Retinal pigment epithelial cell (primary cell): ENCODE results near the gene ADK.

ENCODE experiments used
- DNase-seq: peaks from one replicate; pipeline ENCODE4 v3.0.0-alpha.2; 2010; ENCODE audit warnings: low read depth
- H3K4me3 ChIP-seq: 2 replicates; pipeline ENCODE4 v1.5.1; 2011; ENCODE audit warnings: mild to moderate bottlenecking, low read length, control low read depth, moderate library complexity
- TF ChIP-seq, protein P1 (sequence below): conservative IDR thresholded peaks from 2 replicates; pipeline ENCODE4 v1.5.1; 2011; ENCODE audit warnings: low read depth, low read length, control low read depth, inconsistent platforms

ADK gene

DNA sequence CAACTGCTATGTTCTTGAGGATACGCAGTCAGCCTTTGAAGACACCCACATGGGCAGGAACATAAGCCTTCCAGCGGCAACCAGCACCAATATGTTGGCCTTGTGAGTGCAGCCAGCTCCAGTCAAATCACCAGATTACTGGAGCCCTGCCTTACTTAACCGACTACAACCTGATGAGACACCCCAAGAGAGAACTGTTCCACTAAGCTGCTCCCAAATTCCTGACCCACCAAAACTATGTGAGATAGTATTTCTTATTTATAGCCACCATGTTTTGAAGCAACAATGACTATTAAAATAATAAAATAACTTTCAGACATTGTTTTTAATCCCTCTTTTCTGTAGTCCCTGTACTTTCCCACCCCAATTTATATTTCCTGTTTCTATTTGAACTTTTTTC is 179.6 kb downstream of the ADK start:
- H3K4me3 ChIP-seq: no peak overlapping the region
- no peak for DNase-seq
- TF ChIP-seq, protein P1, sequence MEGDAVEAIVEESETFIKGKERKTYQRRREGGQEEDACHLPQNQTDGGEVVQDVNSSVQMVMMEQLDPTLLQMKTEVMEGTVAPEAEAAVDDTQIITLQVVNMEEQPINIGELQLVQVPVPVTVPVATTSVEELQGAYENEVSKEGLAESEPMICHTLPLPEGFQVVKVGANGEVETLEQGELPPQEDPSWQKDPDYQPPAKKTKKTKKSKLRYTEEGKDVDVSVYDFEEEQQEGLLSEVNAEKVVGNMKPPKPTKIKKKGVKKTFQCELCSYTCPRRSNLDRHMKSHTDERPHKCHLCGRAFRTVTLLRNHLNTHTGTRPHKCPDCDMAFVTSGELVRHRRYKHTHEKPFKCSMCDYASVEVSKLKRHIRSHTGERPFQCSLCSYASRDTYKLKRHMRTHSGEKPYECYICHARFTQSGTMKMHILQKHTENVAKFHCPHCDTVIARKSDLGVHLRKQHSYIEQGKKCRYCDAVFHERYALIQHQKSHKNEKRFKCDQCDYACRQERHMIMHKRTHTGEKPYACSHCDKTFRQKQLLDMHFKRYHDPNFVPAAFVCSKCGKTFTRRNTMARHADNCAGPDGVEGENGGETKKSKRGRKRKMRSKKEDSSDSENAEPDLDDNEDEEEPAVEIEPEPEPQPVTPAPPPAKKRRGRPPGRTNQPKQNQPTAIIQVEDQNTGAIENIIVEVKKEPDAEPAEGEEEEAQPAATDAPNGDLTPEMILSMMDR: no peak

DNA sequence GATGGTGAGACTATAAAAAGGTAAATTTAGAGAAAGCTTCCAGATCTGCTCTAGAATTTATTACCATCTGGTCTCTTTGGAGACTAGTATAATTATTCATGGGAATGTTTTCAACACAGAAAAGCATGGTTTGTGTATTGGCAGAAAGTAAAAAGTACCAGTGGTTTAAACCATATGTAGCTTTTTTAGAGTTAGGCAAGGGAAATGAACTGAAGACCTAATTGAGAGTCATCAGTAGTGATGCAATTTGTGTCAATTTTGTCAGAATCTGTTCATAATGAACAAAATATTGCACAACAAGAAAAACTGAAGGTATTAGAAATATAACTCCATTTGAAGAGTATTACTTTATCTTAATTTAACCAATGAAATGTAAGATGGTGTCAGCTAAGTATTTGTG is 181.4 kb downstream of the ADK start:
- no peak overlapping the region for H3K4me3 ChIP-seq
- TF ChIP-seq, protein P1: no peak
- DNase-seq: no peak

DNA sequence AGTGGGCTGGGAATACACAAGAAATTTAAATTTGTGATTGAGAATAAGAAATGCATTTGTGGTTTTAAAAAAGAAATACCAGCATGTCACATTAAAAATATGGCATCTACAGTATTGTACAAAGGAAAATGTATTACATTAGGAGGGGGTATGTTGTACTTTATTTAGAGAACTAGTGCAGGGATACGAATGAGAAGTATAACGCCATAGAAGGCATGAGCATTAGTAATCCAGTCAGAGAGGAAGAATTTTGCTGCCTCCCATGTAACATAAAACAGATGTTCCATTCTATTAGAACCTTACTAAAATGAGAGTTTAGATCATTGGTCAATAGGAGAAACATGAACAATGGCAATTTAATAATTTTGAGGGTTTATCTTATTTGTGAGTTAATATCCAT is 182.2 kb downstream of the ADK start:
- TF ChIP-seq, protein P1: no peak
- no peak overlapping the region for H3K4me3 ChIP-seq
- no peak for DNase-seq

GRCh38 chr10:74334221-74334620 is 183.2 kb downstream of the ADK start:
- TF ChIP-seq, protein P1: no peak
- H3K4me3 ChIP-seq: no peak overlapping the region
- no peak for DNase-seq

DNA sequence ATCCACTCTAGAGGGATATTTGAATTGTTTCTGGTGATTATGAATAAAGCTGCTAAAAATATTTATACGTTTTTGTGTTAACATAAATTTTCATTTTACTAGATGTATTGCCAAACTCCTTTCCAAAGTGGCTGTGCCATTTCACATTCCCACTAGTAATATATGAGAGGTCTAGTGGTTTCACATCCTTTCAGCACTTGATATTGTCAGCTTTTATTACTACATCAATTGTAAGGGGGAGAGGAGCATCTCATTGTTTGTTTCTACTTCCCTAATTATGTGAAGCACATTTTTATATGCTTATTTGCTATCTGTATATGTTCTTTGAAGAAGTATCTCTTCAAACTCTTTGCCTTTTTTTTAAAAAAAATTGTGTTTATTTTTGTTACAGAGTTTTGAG is 184.5 kb downstream of the ADK start:
- no peak overlapping the region for H3K4me3 ChIP-seq
- TF ChIP-seq, protein P1: no peak

DNA sequence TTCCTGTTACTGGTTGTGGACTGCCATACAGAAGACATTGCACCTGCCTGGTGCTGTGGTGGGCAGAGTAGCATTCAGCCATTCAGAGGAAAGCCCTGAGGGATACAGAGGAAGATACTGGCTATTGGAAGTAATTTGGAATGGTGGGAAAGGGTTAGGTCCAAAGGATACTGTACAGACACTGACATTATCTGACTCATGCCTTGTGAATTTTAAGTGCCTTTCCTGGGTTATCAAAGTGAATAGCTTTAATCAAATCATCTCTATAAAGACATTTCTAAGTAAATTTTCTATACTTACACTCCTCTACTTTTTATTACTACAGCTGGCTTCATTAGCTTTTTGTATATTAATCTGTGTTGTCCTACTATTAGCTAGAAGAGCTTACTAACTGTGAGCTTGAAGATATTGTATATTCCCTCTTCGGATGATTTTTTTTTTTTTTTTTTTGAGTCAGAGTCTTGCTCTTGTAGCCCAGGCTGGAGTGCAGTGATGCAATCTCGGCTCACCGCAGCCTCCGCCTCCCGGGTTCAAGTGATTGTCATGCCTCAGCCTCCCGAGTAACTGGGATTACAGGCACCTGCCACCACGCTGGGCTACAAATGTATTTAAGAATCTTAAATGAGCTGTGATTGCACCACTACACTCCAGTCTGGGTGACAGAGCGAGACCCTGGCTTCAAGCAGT is 186.5 kb downstream of the ADK start:
- no peak overlapping the region for H3K4me3 ChIP-seq
- TF ChIP-seq, protein P1: no peak
- DNase-seq: no peak

More for the DNA sequence above, 184.5 kb downstream of the ADK start:
- DNase-seq: no peak

DNA sequence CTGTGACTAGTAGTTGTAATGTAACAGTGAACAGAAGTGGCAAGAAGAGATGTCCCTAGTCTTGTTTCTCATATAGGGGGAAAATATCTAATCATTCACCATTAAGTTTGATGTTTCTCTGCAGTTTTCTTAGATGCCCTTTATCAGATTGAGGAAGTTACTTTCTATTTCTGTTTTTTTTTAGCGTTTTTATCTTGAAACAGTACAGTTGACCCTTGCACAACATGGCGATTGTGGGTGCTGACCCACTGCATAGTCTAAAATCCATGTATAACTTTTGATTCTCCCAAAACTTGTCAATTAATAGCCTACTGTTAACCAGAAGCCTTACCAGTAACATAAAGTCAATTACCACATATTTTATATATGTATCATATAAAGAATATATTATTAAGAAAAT is 192.0 kb downstream of the ADK start:
- no peak for DNase-seq
- H3K4me3 ChIP-seq: no peak overlapping the region
- TF ChIP-seq, protein P1: no peak
